Liver (tissue), 9 donors: ENCODE results near the gene MORN2. TPM values are rescaled to one million over a fixed set of nuclear protein-coding genes. Genes with fewer than 3 reads are reported as not detected.

ENCODE experiments used
- DNase-seq: peaks from one replicate; pipeline ENCODE4 v3.0.0-alpha.2; 2017; ENCODE audit warnings: low spot score
- H3K27ac ChIP-seq, 2 donors: one replicate each; pipeline ENCODE4 v1.7.0; 2013; ENCODE audit warnings: inconsistent platforms in 2 of 2, low read length in 2 of 2, control low read depth in 1 of 2, low read depth in 1 of 2, mild to moderate bottlenecking in 1 of 2
- H3K27me3 ChIP-seq, 4 donors: one replicate each; pipeline versions ENCODE4 v1.6.1 to v1.7.0; 2013; ENCODE audit warnings: low read length in 3 of 4, inconsistent platforms in 1 of 4, mild to moderate bottlenecking in 1 of 4, moderate library complexity in 1 of 4; ENCODE audit not compliant: control insufficient read depth in 4 of 4, insufficient read depth in 4 of 4
- H3K36me3 ChIP-seq, 4 donors: one replicate each; pipeline versions ENCODE4 v1.6.1 to v1.7.0; 2013; ENCODE audit warnings: low read length in 3 of 4, mild to moderate bottlenecking in 3 of 4, low read depth in 1 of 4, moderate library complexity in 1 of 4; ENCODE audit not compliant: control insufficient read depth in 4 of 4, insufficient read depth in 3 of 4
- H3K4me1 ChIP-seq, 4 donors: one replicate each; pipeline versions ENCODE4 v1.6.1 to v1.7.0; 2013; ENCODE audit warnings: low read length in 3 of 4, mild to moderate bottlenecking in 3 of 4, moderate library complexity in 1 of 4; ENCODE audit not compliant: control insufficient read depth in 4 of 4, insufficient read depth in 4 of 4
- H3K4me3 ChIP-seq, 3 donors: one replicate each; pipeline versions ENCODE4 v1.6.1 to v1.7.0; 2013; ENCODE audit warnings: low read length in 3 of 3, control low read depth in 1 of 3, low read depth in 1 of 3, mild to moderate bottlenecking in 1 of 3
- H3K9ac ChIP-seq, 2 donors: one replicate each; pipeline ENCODE4 v1.7.0; 2013; ENCODE audit warnings: low read length in 2 of 2, mild to moderate bottlenecking in 2 of 2, moderate library complexity in 2 of 2, control low read depth in 1 of 2, low read depth in 1 of 2
- H3K9me3 ChIP-seq, 4 donors: one replicate each; pipeline versions ENCODE4 v1.6.1 to v1.7.0; 2013; ENCODE audit warnings: low read length in 3 of 4; ENCODE audit not compliant: control insufficient read depth in 4 of 4
- EGR1 ChIP-seq, 2 donors: IDR thresholded peaks; 2 replicates each; pipeline ENCODE4 v1.6.1; 2016 to 2018; ENCODE audit warnings: antibody characterized with exemption in 2 of 2, low read depth in 2 of 2
- FOXA1 ChIP-seq: IDR thresholded peaks from 2 replicates; pipeline ENCODE4 v1.6.1; 2016; ENCODE audit warnings: antibody characterized with exemption
- FOXA2 ChIP-seq: IDR thresholded peaks from 2 replicates; pipeline ENCODE4 v1.6.1; 2016; ENCODE audit warnings: antibody characterized with exemption
- GABPA ChIP-seq, 2 donors: IDR thresholded peaks in 1 of 2; conservative IDR thresholded peaks in 1 of 2; 2 replicates each; pipeline ENCODE4 v1.6.1; 2016; ENCODE audit warnings: antibody characterized with exemption in 2 of 2, mild to moderate bottlenecking in 1 of 2, moderate library complexity in 1 of 2
- HNF4A ChIP-seq, 2 donors: conservative IDR thresholded peaks; 2 replicates each; pipeline ENCODE4 v1.6.1; 2016; ENCODE audit warnings: antibody characterized with exemption in 2 of 2, mild to moderate bottlenecking in 2 of 2
- HNF4G ChIP-seq: IDR thresholded peaks from 2 replicates; pipeline ENCODE4 v1.6.1; 2016; ENCODE audit warnings: antibody characterized with exemption
- JUND ChIP-seq, 2 donors: IDR thresholded peaks; 2 replicates each; pipeline ENCODE4 v1.6.1; 2016; ENCODE audit warnings: antibody characterized with exemption in 2 of 2
- NR2F2 ChIP-seq: IDR thresholded peaks from 2 replicates; pipeline ENCODE4 v1.6.1; 2016; ENCODE audit warnings: antibody characterized with exemption
- RAD21 ChIP-seq, 2 donors: IDR thresholded peaks; 2 replicates each; pipeline ENCODE4 v1.6.1; 2016; ENCODE audit warnings: antibody characterized with exemption in 2 of 2, mild to moderate bottlenecking in 2 of 2
- RXRA ChIP-seq, 2 donors: IDR thresholded peaks; 2 replicates each; pipeline ENCODE4 v1.6.1; 2017 to 2018; ENCODE audit warnings: antibody characterized with exemption in 2 of 2, mild to moderate bottlenecking in 1 of 2
- SP1 ChIP-seq: IDR thresholded peaks from 2 replicates; pipeline ENCODE4 v1.6.1; 2018; ENCODE audit warnings: antibody characterized with exemption, mild to moderate bottlenecking
- TAF1 ChIP-seq: conservative IDR thresholded peaks from 2 replicates; pipeline ENCODE4 v1.6.1; 2016; ENCODE audit warnings: antibody characterized with exemption, mild to moderate bottlenecking
- YY1 ChIP-seq: IDR thresholded peaks from 2 replicates; pipeline ENCODE4 v1.6.1; 2016; ENCODE audit warnings: antibody characterized with exemption, mild to moderate bottlenecking
- WGBS: extraction: QIAGEN DNeasy Blood & Tissue Kit; methylation state at CpG from one replicate; pipeline ENCODE4 v1.1.7; 2013; 5-methylcytosine and 5-hydroxymethylcytosine counted together
- polyA plus RNA-seq, 2 donors: library from polyadenylated mRNA; stranded (reverse) in 1 of 2; unstranded in 1 of 2; fragments of 200-250 nt in 1 of 2; fragments of >200 nt in 1 of 2; fragmentation: Nextera tagmentation in 1 of 2; extraction: Ambion mirVana in 1 of 2; gene quantifications; one replicate each; pipeline versions ENCODE4 v1.2.1 to v1.2.3, GENCODE V29; 2013 to 2015
- total RNA-seq, 2 donors: library from RNA; depleted of rRNA; stranded (reverse); fragments of >200 nt; gene quantifications; one replicate each; pipeline ENCODE4 v1.2.3, GENCODE V29; 2014
- TF ChIP-seq, protein P1 (sequence below): IDR thresholded peaks from 2 replicates; pipeline ENCODE4 v1.6.1; 2016; ENCODE audit warnings: antibody characterized with exemption
- TF ChIP-seq, protein P2 (sequence below): IDR thresholded peaks from 2 replicates; pipeline ENCODE4 v1.6.1; 2016; ENCODE audit warnings: antibody characterized with exemption
- TF ChIP-seq, protein P3 (sequence below): IDR thresholded peaks from 2 replicates; pipeline ENCODE4 v1.6.1; 2016; ENCODE audit warnings: antibody characterized with exemption
- TF ChIP-seq, protein P4 (sequence below): fragments of 150-350 bp; IDR thresholded peaks from 2 replicates; pipeline ENCODE4 v1.5.1; 2017; ENCODE audit warnings: improper control_type of control experiment, low read depth, low read length; ENCODE audit not compliant: missing input control
- TF ChIP-seq, protein P5 (sequence below): IDR thresholded peaks from 2 replicates; pipeline ENCODE4 v1.6.1; 2016; ENCODE audit warnings: antibody characterized with exemption, mild to moderate bottlenecking
- donor health status: healthy.
- donor health status: healthy.
- donor health status: healthy.
- donor health status: healthy.
- donor health status: healthy.

Gene MORN2
- total and polyA plus RNA-seq, 4 donors = 2.8 to 16.4 (median 8.0) TPM

DNA sequence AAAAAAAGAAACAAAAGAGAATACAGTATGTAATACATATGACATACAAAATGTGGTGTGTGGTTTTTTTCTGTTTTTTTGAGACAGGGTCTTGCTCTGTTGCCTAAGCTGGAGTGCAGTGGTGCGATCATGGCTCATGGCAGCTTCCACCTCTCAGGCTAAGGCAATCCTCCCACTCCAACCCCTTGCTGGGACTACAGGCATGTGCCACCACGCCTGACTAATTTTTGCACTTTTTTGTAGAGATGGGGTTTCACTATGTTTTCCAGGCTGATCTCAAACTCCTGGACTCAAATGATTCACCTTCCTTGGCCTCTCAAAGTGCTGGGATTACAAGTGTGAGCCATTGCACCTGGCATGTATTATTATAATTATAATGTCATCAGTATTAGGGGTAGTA is 39.0 kb upstream of the MORN2 start:
- no peak overlapping the region for H3K4me3 ChIP-seq
- H3K27ac ChIP-seq = no peak overlapping the region
- H3K4me1 ChIP-seq = no peaks in the 10 kb centered on the region
- H3K9ac ChIP-seq = no peak overlapping the region
- TF ChIP-seq GABPA (IDR thresholded peaks at IDR 0.05 in 1 of 2, conservative IDR thresholded peaks at IDR 0.05 in 1 of 2) = no peak
- no peak for TF ChIP-seq TAF1
- no peak for TF ChIP-seq SP1
- TF ChIP-seq, protein P1, sequence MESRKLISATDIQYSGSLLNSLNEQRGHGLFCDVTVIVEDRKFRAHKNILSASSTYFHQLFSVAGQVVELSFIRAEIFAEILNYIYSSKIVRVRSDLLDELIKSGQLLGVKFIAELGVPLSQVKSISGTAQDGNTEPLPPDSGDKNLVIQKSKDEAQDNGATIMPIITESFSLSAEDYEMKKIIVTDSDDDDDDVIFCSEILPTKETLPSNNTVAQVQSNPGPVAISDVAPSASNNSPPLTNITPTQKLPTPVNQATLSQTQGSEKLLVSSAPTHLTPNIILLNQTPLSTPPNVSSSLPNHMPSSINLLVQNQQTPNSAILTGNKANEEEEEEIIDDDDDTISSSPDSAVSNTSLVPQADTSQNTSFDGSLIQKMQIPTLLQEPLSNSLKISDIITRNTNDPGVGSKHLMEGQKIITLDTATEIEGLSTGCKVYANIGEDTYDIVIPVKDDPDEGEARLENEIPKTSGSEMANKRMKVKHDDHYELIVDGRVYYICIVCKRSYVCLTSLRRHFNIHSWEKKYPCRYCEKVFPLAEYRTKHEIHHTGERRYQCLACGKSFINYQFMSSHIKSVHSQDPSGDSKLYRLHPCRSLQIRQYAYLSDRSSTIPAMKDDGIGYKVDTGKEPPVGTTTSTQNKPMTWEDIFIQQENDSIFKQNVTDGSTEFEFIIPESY = no peak
- TF ChIP-seq RXRA (IDR thresholded peaks at IDR 0.05) = no peak
- no peak for TF ChIP-seq EGR1 (IDR thresholded peaks at IDR 0.05; ENCODE audit: low read depth in 2 of 2)
- no peak for TF ChIP-seq FOXA2
- no peak for TF ChIP-seq JUND (IDR thresholded peaks at IDR 0.05)
- TF ChIP-seq, protein P2, sequence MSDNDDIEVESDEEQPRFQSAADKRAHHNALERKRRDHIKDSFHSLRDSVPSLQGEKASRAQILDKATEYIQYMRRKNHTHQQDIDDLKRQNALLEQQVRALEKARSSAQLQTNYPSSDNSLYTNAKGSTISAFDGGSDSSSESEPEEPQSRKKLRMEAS = no peak
- no peak for TF ChIP-seq YY1
- TF ChIP-seq FOXA1 = no peak
- TF ChIP-seq RAD21 (IDR thresholded peaks at IDR 0.05) = no peak
- TF ChIP-seq, protein P3, sequence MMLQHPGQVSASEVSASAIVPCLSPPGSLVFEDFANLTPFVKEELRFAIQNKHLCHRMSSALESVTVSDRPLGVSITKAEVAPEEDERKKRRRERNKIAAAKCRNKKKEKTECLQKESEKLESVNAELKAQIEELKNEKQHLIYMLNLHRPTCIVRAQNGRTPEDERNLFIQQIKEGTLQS = no peak
- TF ChIP-seq HNF4G = no peak
- TF ChIP-seq HNF4A (conservative IDR thresholded peaks at IDR 0.05) = no peak
- TF ChIP-seq, protein P4, sequence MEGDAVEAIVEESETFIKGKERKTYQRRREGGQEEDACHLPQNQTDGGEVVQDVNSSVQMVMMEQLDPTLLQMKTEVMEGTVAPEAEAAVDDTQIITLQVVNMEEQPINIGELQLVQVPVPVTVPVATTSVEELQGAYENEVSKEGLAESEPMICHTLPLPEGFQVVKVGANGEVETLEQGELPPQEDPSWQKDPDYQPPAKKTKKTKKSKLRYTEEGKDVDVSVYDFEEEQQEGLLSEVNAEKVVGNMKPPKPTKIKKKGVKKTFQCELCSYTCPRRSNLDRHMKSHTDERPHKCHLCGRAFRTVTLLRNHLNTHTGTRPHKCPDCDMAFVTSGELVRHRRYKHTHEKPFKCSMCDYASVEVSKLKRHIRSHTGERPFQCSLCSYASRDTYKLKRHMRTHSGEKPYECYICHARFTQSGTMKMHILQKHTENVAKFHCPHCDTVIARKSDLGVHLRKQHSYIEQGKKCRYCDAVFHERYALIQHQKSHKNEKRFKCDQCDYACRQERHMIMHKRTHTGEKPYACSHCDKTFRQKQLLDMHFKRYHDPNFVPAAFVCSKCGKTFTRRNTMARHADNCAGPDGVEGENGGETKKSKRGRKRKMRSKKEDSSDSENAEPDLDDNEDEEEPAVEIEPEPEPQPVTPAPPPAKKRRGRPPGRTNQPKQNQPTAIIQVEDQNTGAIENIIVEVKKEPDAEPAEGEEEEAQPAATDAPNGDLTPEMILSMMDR = no peak
- no peak for TF ChIP-seq NR2F2
- TF ChIP-seq, protein P5, sequence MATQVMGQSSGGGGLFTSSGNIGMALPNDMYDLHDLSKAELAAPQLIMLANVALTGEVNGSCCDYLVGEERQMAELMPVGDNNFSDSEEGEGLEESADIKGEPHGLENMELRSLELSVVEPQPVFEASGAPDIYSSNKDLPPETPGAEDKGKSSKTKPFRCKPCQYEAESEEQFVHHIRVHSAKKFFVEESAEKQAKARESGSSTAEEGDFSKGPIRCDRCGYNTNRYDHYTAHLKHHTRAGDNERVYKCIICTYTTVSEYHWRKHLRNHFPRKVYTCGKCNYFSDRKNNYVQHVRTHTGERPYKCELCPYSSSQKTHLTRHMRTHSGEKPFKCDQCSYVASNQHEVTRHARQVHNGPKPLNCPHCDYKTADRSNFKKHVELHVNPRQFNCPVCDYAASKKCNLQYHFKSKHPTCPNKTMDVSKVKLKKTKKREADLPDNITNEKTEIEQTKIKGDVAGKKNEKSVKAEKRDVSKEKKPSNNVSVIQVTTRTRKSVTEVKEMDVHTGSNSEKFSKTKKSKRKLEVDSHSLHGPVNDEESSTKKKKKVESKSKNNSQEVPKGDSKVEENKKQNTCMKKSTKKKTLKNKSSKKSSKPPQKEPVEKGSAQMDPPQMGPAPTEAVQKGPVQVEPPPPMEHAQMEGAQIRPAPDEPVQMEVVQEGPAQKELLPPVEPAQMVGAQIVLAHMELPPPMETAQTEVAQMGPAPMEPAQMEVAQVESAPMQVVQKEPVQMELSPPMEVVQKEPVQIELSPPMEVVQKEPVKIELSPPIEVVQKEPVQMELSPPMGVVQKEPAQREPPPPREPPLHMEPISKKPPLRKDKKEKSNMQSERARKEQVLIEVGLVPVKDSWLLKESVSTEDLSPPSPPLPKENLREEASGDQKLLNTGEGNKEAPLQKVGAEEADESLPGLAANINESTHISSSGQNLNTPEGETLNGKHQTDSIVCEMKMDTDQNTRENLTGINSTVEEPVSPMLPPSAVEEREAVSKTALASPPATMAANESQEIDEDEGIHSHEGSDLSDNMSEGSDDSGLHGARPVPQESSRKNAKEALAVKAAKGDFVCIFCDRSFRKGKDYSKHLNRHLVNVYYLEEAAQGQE = no peak
- no peak for DNase-seq
- 96% methylated on average over 2 of the region's 2 CpGs for whole genome bisulfite sequencing
- peaks cover 0 to 4% (median under 1%) of the 10 kb centered on the region in 4 donors for H3K36me3 ChIP-seq
- no peaks in the 10 kb centered on the region for H3K27me3 ChIP-seq
- H3K9me3 ChIP-seq = no peaks in the 10 kb centered on the region
